HCT116 (cell line): ENCODE results near the gene FOXP1. TPM values are rescaled to one million over a fixed set of nuclear protein-coding genes. Genes with fewer than 3 reads are reported as not detected.

Source experiments
- ATAC-seq: fragments of 200-7000 bp; cut with Tn5 transposase; 2 replicates; pipeline ENCODE4 v1.9.1; 2020; ENCODE audit warnings: mild to moderate bottlenecking, moderate library complexity
- BruUV-seq: library from RNA; stranded (reverse); fragments of 400-500 nt; replicated peaks from 2 replicates; lab custom pipeline; 2021; lab: Mats Ljungman, UMichigan
- CTCF ChIA-PET: fragments of 300-600 bp; sonication (Branson Sonifier 250); formaldehyde crosslinking; loops from one replicate; lab custom pipeline; 2021; ENCODE audit warnings: antibody characterized with exemption; lab: Charles Lee
- POLR2A ChIA-PET: fragments of 300-600, 350-600 bp; sonication (Branson Sonifier 250); formaldehyde crosslinking; loops from one replicate; lab custom pipeline; 2021; ENCODE audit warnings: antibody characterized with exemption; lab: Charles Lee
- RAD21 ChIA-PET, 2 experiments: fragments of 300-600 bp; sonication (Branson Sonifier 250); formaldehyde crosslinking; loops; one replicate each; lab custom pipeline; 2023; ENCODE audit warnings: low total read pairs in 2 of 2; ENCODE audit not compliant: uncharacterized antibody in 2 of 2, unreplicated experiment in 2 of 2, low non-redundant PET in 1 of 2; lab: Charles Lee
- DNase-seq: peaks from one replicate; pipeline ENCODE4 v3.0.0-alpha.2; 2010; ENCODE audit warnings: low read depth, low spot score
- H2AFZ ChIP-seq: fragments of 200-600 bp; shearing (Covaris generic), sonication (generic); 2 replicates; pipeline ENCODE4 v1.6.1; 2017; ENCODE audit warnings: low read depth, mixed run types, mixed read lengths, antibody characterized with exemption, low read length; ENCODE audit not compliant: poor library complexity, severe bottlenecking
- H3K27ac ChIP-seq: 2 replicates; pipeline ENCODE4 v1.5.1; 2012; ENCODE audit warnings: low read depth, low read length
- H3K27me3 ChIP-seq: fragments of 200-600 bp; sonication (generic); 2 replicates; pipeline ENCODE4 v1.6.1; 2016; ENCODE audit warnings: mixed run types, low read length, mixed read lengths; ENCODE audit not compliant: insufficient read depth
- H3K36me3 ChIP-seq, 2 experiments: fragments of 200-500 bp in 1 of 2; fragments of 200-600 bp in 1 of 2; sonication (Bioruptor generic) in 1 of 2; sonication (generic) in 1 of 2; 2 replicates each; pipeline versions ENCODE4 v1.5.1 to v1.6.1; 2014 to 2016; ENCODE audit warnings: low read length in 2 of 2, inconsistent platforms in 1 of 2, mixed read lengths in 1 of 2, mixed run types in 1 of 2; ENCODE audit not compliant: insufficient read depth in 2 of 2, control insufficient read depth in 1 of 2
- H3K4me1 ChIP-seq, 2 experiments: fragments of 200-600 bp in 1 of 2; sonication (generic) in 1 of 2; 2 replicates each; pipeline versions ENCODE4 v1.5.1 to v1.6.1; 2012 to 2017; ENCODE audit warnings: low read length in 2 of 2, inconsistent platforms in 1 of 2, mild to moderate bottlenecking in 1 of 2, mixed read lengths in 1 of 2, mixed run types in 1 of 2, moderate library complexity in 1 of 2; ENCODE audit not compliant: insufficient read depth in 2 of 2, control insufficient read depth in 1 of 2
- H3K4me2 ChIP-seq: fragments of 200-600 bp; sonication (generic); 2 replicates; pipeline ENCODE4 v1.6.1; 2017; ENCODE audit warnings: mixed run types, low read length, mixed read lengths
- H3K4me3 ChIP-seq, 2 experiments: fragments of 200-600 bp in 1 of 2; sonication (generic) in 1 of 2; replicated peaks in 1 of 2; 2 replicates each; pipeline ENCODE4 v1.5.1; 2011 to 2016; ENCODE audit warnings: low read length in 2 of 2, control low read depth in 1 of 2, low read depth in 1 of 2, mild to moderate bottlenecking in 1 of 2, mixed read lengths in 1 of 2, mixed run types in 1 of 2
- H3K79me2 ChIP-seq: fragments of 200-600 bp; sonication (generic); 2 replicates; pipeline ENCODE4 v1.6.1; 2017; ENCODE audit warnings: mild to moderate bottlenecking, mixed run types, low read length, moderate library complexity, mixed read lengths; ENCODE audit not compliant: insufficient read depth
- H3K9ac ChIP-seq: fragments of 200-600 bp; sonication (generic); 2 replicates; pipeline ENCODE4 v1.6.1; 2016; ENCODE audit warnings: low read length, mixed read lengths
- H3K9me2 ChIP-seq: fragments of 200-600 bp; sonication (generic), shearing (Covaris generic); 2 replicates; pipeline ENCODE4 v1.6.1; 2017; ENCODE audit warnings: mixed run types, mild to moderate bottlenecking, moderate library complexity; ENCODE audit not compliant: insufficient read depth
- H3K9me3 ChIP-seq, 2 experiments: fragments of 200-500 bp in 1 of 2; fragments of 200-600 bp in 1 of 2; sonication (Bioruptor generic) in 1 of 2; sonication (generic) in 1 of 2; 2 replicates each; pipeline ENCODE4 v1.6.1; 2014 to 2017; ENCODE audit warnings: low read length in 2 of 2, mixed read lengths in 2 of 2, inconsistent platforms in 1 of 2, low read depth in 1 of 2, mild to moderate bottlenecking in 1 of 2, mixed run types in 1 of 2, moderate library complexity in 1 of 2; ENCODE audit not compliant: control insufficient read depth in 1 of 2, insufficient read depth in 1 of 2
- H4K20me1 ChIP-seq: fragments of 200-600 bp; sonication (generic), shearing (Covaris generic); 2 replicates; pipeline ENCODE4 v1.6.1; 2017; ENCODE audit warnings: mixed run types, mild to moderate bottlenecking, moderate library complexity; ENCODE audit not compliant: insufficient read depth
- CEBPB ChIP-seq: IDR thresholded peaks from 2 replicates; pipeline ENCODE4 v1.6.1; 2012; ENCODE audit warnings: low read depth
- EGR1 ChIP-seq: IDR thresholded peaks from 2 replicates; pipeline ENCODE4 v1.6.1; 2012; ENCODE audit warnings: low read depth
- ELF1 ChIP-seq: IDR thresholded peaks from 2 replicates; pipeline ENCODE4 v1.6.1; 2012; ENCODE audit warnings: low read depth, borderline replicate concordance
- EZH2phosphoT487 ChIP-seq: fragments of 200-600 bp; IDR thresholded peaks from 2 replicates; pipeline ENCODE4 v1.6.1; 2018; ENCODE audit warnings: antibody characterized with exemption, borderline replicate concordance
- JUND ChIP-seq: IDR thresholded peaks from 2 replicates; pipeline ENCODE4 v1.6.1; 2012
- POLR2A ChIP-seq: IDR thresholded peaks from 2 replicates; pipeline ENCODE4 v1.7.0; 2011; ENCODE audit warnings: borderline replicate concordance; ENCODE audit not compliant: insufficient read depth, insufficient read length; ENCODE audit errors: extremely low read depth
- POLR2AphosphoS5 ChIP-seq: IDR thresholded peaks from 2 replicates; pipeline ENCODE4 v1.6.1; 2011; ENCODE audit warnings: mild to moderate bottlenecking, low read depth, low read length, moderate library complexity
- SIN3A ChIP-seq: IDR thresholded peaks from 2 replicates; pipeline ENCODE4 v1.6.1; 2012; ENCODE audit warnings: low read depth
- SRF ChIP-seq: IDR thresholded peaks from 2 replicates; pipeline ENCODE4 v1.6.1; 2012; ENCODE audit warnings: low read depth
- YY1 ChIP-seq: IDR thresholded peaks from 2 replicates; pipeline ENCODE4 v1.6.1; 2011; ENCODE audit warnings: low read length, low read depth, moderate library complexity, mild to moderate bottlenecking; ENCODE audit not compliant: insufficient replicate concordance; ENCODE audit errors: extremely low read depth
- ZFX ChIP-seq: fragments of 450-650 bp; IDR thresholded peaks from 2 replicates; pipeline ENCODE4 v1.6.1; 2017
- ZNF274 ChIP-seq: fragments of 200-500 bp; sonication (Bioruptor generic); IDR thresholded peaks from 2 replicates; pipeline ENCODE4 v1.6.1; 2014; ENCODE audit warnings: mild to moderate bottlenecking, low read depth, low read length, inconsistent platforms
- intact Hi-C: fragments of 100-400 bp; cut with micrococcal nuclease; formaldehyde crosslinking; loops from 2 replicates; pipeline ENCODE4 v1.10.0; 2022
- total RNA-seq: library from RNA; stranded (reverse); gene quantifications from one replicate; pipeline ENCODE4 v1.2.1, GENCODE V29; 2021; ENCODE audit not compliant: unreplicated experiment
- TF ChIP-seq, protein P1 (sequence below): IDR thresholded peaks from 2 replicates; pipeline ENCODE4 v1.6.1; 2012
- TF ChIP-seq, protein P2 (sequence below): IDR thresholded peaks from 2 replicates; pipeline ENCODE4 v1.6.1; 2012

The FOXP1 gene
- total RNA-seq, 1 experiment from 2014 or later: 11.4 TPM

DNA sequence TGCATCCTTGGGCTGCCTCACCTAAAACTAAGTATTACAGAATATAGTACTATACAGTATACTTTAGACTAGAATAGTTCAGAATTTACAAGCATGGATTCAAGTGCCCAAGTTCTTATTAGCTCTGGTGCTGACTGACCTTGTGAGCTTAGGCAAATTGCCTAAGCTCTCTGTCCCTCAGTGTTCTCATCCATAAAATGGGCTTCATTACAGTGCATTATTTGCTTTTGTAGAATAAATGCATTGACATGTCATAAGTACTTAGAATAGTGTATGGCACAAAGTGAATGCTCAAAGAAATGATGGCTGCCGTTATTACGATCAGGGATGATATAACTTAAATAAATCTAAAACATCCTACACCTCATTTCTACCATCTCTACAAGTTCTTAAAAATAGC, 269.7 kb downstream of the FOXP1 start:
- no peak for ATAC-seq
- ChIA-PET CTCF (no interaction called here), RAD21 (no interaction called here), POLR2A (no interaction called here)
- no peaks in the 10 kb centered on the region for H3K9me2 ChIP-seq
- no peaks in the 10 kb centered on the region for H3K9me3 ChIP-seq
- no peaks in the 10 kb centered on the region for H3K27me3 ChIP-seq
- no peak overlapping the region for H3K4me3 ChIP-seq
- no peak for DNase-seq
- H2AFZ ChIP-seq: no peak overlapping the region
- no peak overlapping the region for H3K27ac ChIP-seq
- H3K9ac ChIP-seq: no peak overlapping the region
- H3K4me1 ChIP-seq: no peaks in the 10 kb centered on the region
- no peak overlapping the region for H3K4me2 ChIP-seq
- no peak for TF ChIP-seq POLR2AphosphoS5
- TF ChIP-seq, protein P1, sequence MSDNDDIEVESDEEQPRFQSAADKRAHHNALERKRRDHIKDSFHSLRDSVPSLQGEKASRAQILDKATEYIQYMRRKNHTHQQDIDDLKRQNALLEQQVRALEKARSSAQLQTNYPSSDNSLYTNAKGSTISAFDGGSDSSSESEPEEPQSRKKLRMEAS: no peak
- no peak for TF ChIP-seq ELF1
- TF ChIP-seq EZH2phosphoT487: no peak
- no peak for TF ChIP-seq POLR2A
- TF ChIP-seq CEBPB: no peak
- no peak for TF ChIP-seq EGR1
- no peak for TF ChIP-seq YY1
- TF ChIP-seq, protein P2, sequence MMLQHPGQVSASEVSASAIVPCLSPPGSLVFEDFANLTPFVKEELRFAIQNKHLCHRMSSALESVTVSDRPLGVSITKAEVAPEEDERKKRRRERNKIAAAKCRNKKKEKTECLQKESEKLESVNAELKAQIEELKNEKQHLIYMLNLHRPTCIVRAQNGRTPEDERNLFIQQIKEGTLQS: no peak
- TF ChIP-seq ZFX: no peak
- TF ChIP-seq SRF: no peak
- no peak for TF ChIP-seq SIN3A
- TF ChIP-seq ZNF274: no peak
- no peak for TF ChIP-seq JUND
- no TSS peak for BruUV-seq
- intact Hi-C loops: no loop called here
- H4K20me1 ChIP-seq: no peaks in the 10 kb centered on the region
- no peaks in the 10 kb centered on the region for H3K36me3 ChIP-seq
- H3K79me2 ChIP-seq: no peaks in the 10 kb centered on the region

DNA sequence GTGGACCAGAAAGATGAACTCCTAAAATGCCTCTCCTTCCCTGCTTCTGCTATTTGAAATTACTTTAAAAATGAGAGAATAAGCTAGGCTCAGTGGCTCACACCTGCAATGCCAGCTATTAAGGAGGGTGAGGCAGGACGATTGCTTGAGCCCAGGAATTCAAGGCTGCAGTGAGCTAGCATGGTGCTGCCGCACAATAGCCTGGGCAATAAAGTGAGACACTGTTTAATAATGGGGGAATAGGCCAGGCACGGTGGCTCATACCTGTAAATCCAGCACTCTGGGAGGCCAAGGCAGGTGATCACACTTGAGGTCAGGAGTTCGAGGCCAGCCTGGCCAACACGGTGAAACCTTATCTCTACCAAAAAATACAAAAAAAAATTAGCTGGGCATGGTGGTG, 271.1 kb downstream of the FOXP1 start:
- Histone ChIP-seq H3K36me3 (no peaks in the 10 kb centered on the region), H3K4me1 (no peaks in the 10 kb centered on the region), H4K20me1 (no peaks in the 10 kb centered on the region), H3K9me3 (no peaks in the 10 kb centered on the region), H3K4me2 (no peak overlapping the region), H3K27ac (no peak overlapping the region), H3K9ac (no peak overlapping the region), H3K27me3 (no peaks in the 10 kb centered on the region), H3K79me2 (no peaks in the 10 kb centered on the region), H2AFZ (no peak overlapping the region), H3K4me3 (no peak overlapping the region), H3K9me2 (no peaks in the 10 kb centered on the region)
- ChIA-PET RAD21 (no interaction called here), POLR2A (no interaction called here), CTCF (no interaction called here)
- no TSS peak for BruUV-seq
- DNase-seq (no peak), ATAC-seq (no peak)
- intact Hi-C loops: no loop called here
- no peak for TF ChIP-seq CEBPB
- no peak for TF ChIP-seq YY1
